DMS79 (cell line): ENCODE measurements around the gene ZDHHC22.
"Not testable (repeated sequence)": the region's sequence is repeated elsewhere in the genome, so short reads cannot be mapped to it uniquely, and the experiment has no call there.

Experiments used
- DNase-seq: peaks from one replicate; lab custom pipeline; 2025; lab: John Stamatoyannopoulos, UW

The ZDHHC22 gene

GRCh38 chr14:77141214-77142004 lies at the start of gene ZDHHC22:
ZDHHC22 (minus strand) TSS chr14:77141791; CDS start chr14:77139738, 2,053 bp downstream.
- DNase-seq, result peak; percentile 75

- no peak for DNase-seq
Measured at GRCh38 chr14:77190977-77191376, 49.4 kb upstream of the ZDHHC22 start.

GRCh38 chr14:77189479-77189878 lies 47.9 kb upstream of the ZDHHC22 start:
- DNase-seq, result no peak

GRCh38 chr14:77187649-77188012 lies 46.0 kb upstream of the ZDHHC22 start:
- DNase-seq, result no peak

GRCh38 chr14:77186911-77187648 lies 45.5 kb upstream of the ZDHHC22 start:
- peak; percentile 99 for DNase-seq

GRCh38 chr14:77185093-77185465 lies 43.5 kb upstream of the ZDHHC22 start:
- DNase-seq, result no peak

GRCh38 chr14:77184396-77185092 lies 43.0 kb upstream of the ZDHHC22 start:
- no peak for DNase-seq

- no peak for DNase-seq
Measured at GRCh38 chr14:77183896-77184295, 42.3 kb upstream of the ZDHHC22 start.

- DNase-seq, result peak; percentile 100
Measured at GRCh38 chr14:77181603-77182437, 40.2 kb upstream of the ZDHHC22 start, which contains the start of gene TMEM63C. TMEM63C (plus strand) TSS chr14:77181798; CDS start chr14:77218814, 37,016 bp downstream.

- no peak for DNase-seq
Measured at GRCh38 chr14:77180726-77181602, 39.4 kb upstream of the ZDHHC22 start.

- DNase-seq, result no peak
Measured at GRCh38 chr14:77178656-77179055, 37.1 kb upstream of the ZDHHC22 start.

GRCh38 chr14:77177702-77178101 lies 36.1 kb upstream of the ZDHHC22 start:
- no peak for DNase-seq

GRCh38 chr14:77175843-77176242 lies 34.3 kb upstream of the ZDHHC22 start:
- no peak for DNase-seq

GRCh38 chr14:77173911-77174617 lies 32.5 kb upstream of the ZDHHC22 start:
- not testable (repeated sequence) for DNase-seq

GRCh38 chr14:77172916-77173315 lies 31.3 kb upstream of the ZDHHC22 start:
- DNase-seq, result no peak

GRCh38 chr14:77170045-77170444 lies 28.5 kb upstream of the ZDHHC22 start:
- DNase-seq, result no peak

GRCh38 chr14:77161011-77161410 lies 19.4 kb upstream of the ZDHHC22 start:
- no peak for DNase-seq

- DNase-seq, result peak; percentile 75
Measured at GRCh38 chr14:77158882-77159255, 17.3 kb upstream of the ZDHHC22 start.

- DNase-seq, result peak; percentile 92
Measured at GRCh38 chr14:77158175-77158881, 16.7 kb upstream of the ZDHHC22 start.
